H9 (cell line): ENCODE data around the gene FEZ2. TPM values are rescaled to one million over a fixed set of nuclear protein-coding genes. Genes with fewer than 3 reads are reported as not detected.

ENCODE experiments used
- DNase-seq: peaks from one replicate; pipeline ENCODE4 v3.0.0-alpha.2; 2017
- H2AFZ ChIP-seq: one replicate; pipeline ENCODE4 v1.6.1; 2013; ENCODE audit warnings: mild to moderate bottlenecking, low read length, control low read depth, moderate library complexity
- H2AK5ac ChIP-seq: 2 replicates; pipeline ENCODE4 v1.6.1; 2013; ENCODE audit warnings: low read length, control low read depth, mixed read lengths; ENCODE audit not compliant: insufficient read length
- H2BK120ac ChIP-seq: one replicate; pipeline ENCODE4 v1.6.1; 2013; ENCODE audit warnings: low read depth, mild to moderate bottlenecking, low read length, control low read depth, inconsistent platforms; ENCODE audit not compliant: poor library complexity, severe bottlenecking
- H2BK12ac ChIP-seq: 2 replicates; pipeline ENCODE4 v1.6.1; 2013; ENCODE audit warnings: low read length, control low read depth, mixed read lengths, low read depth; ENCODE audit not compliant: insufficient read length
- H2BK15ac ChIP-seq: 2 replicates; pipeline ENCODE4 v1.6.1; 2013; ENCODE audit warnings: low read depth, low read length, control low read depth
- H2BK20ac ChIP-seq: one replicate; pipeline ENCODE4 v1.6.1; 2013; ENCODE audit warnings: low read depth, mild to moderate bottlenecking, low read length, control low read depth, inconsistent platforms; ENCODE audit not compliant: poor library complexity, severe bottlenecking
- H2BK5ac ChIP-seq: 2 replicates; pipeline ENCODE4 v1.6.1; 2013; ENCODE audit warnings: low read length, control low read depth, mixed read lengths; ENCODE audit not compliant: insufficient read length
- H3K14ac ChIP-seq: 2 replicates; pipeline ENCODE4 v1.6.1; 2013; ENCODE audit warnings: low read length, control low read depth; ENCODE audit not compliant: insufficient read depth
- H3K18ac ChIP-seq: 2 replicates; pipeline ENCODE4 v1.6.1; 2013; ENCODE audit warnings: low read depth, mild to moderate bottlenecking, mixed read lengths, low read length, control low read depth; ENCODE audit not compliant: insufficient read length
- H3K23ac ChIP-seq: 2 replicates; pipeline ENCODE4 v1.6.1; 2013; ENCODE audit warnings: low read length, control low read depth, mixed read lengths, low read depth; ENCODE audit not compliant: insufficient read length
- H3K23me2 ChIP-seq: 2 replicates; pipeline ENCODE4 v1.6.1; 2013; ENCODE audit warnings: low read depth, mild to moderate bottlenecking, mixed read lengths, low read length, control low read depth; ENCODE audit not compliant: insufficient read length, poor library complexity, severe bottlenecking
- H3K27ac ChIP-seq: 2 replicates; pipeline ENCODE4 v1.5.1; 2013; ENCODE audit warnings: low read length, control low read depth, mixed read lengths, low read depth; ENCODE audit not compliant: insufficient read length
- H3K27me3 ChIP-seq: 2 replicates; pipeline ENCODE4 v1.6.1; 2013; ENCODE audit warnings: low read length, control low read depth, inconsistent platforms; ENCODE audit not compliant: insufficient read depth
- H3K4ac ChIP-seq: 2 replicates; pipeline ENCODE4 v1.6.1; 2013; ENCODE audit warnings: low read depth, mild to moderate bottlenecking, control low read depth, inconsistent platforms, low read length, moderate library complexity
- H3K4me1 ChIP-seq: 2 replicates; pipeline ENCODE4 v1.6.1; 2013; ENCODE audit warnings: low read length, control low read depth, inconsistent platforms; ENCODE audit not compliant: insufficient read depth
- H3K4me2 ChIP-seq: 2 replicates; pipeline ENCODE4 v1.6.1; 2013; ENCODE audit warnings: low read length, control low read depth, mixed read lengths; ENCODE audit not compliant: insufficient read length, insufficient read depth
- H3K56ac ChIP-seq: 2 replicates; pipeline ENCODE4 v1.6.1; 2013; ENCODE audit warnings: low read depth, mild to moderate bottlenecking, mixed read lengths, low read length, control low read depth; ENCODE audit not compliant: insufficient read length
- H3K79me1 ChIP-seq: 2 replicates; pipeline ENCODE4 v1.6.1; 2013; ENCODE audit warnings: low read depth, mild to moderate bottlenecking, moderate library complexity, low read length, control low read depth, inconsistent platforms; ENCODE audit not compliant: insufficient read depth, poor library complexity, severe bottlenecking
- H3K79me2 ChIP-seq: 2 replicates; pipeline ENCODE4 v1.6.1; 2013; ENCODE audit warnings: low read length, control low read depth, inconsistent platforms; ENCODE audit not compliant: insufficient read depth
- H3K9ac ChIP-seq: 2 replicates; pipeline ENCODE4 v1.6.1; 2013; ENCODE audit warnings: low read length, control low read depth, mixed read lengths; ENCODE audit not compliant: insufficient read length; ENCODE audit errors: extremely low read depth
- H3K9me3 ChIP-seq: one replicate; pipeline ENCODE4 v1.6.1; 2013; ENCODE audit warnings: low read depth, low read length, inconsistent platforms; ENCODE audit not compliant: control insufficient read depth
- H3T11ph ChIP-seq: one replicate; pipeline ENCODE4 v1.6.1; 2013; ENCODE audit warnings: mild to moderate bottlenecking, low read length, control low read depth, inconsistent platforms
- H4K20me1 ChIP-seq: one replicate; pipeline ENCODE4 v1.6.1; 2013; ENCODE audit not compliant: control insufficient read depth, insufficient read length, insufficient read depth
- H4K5ac ChIP-seq: 2 replicates; pipeline ENCODE4 v1.6.1; 2013; ENCODE audit warnings: low read depth, mild to moderate bottlenecking, mixed read lengths, low read length, control low read depth; ENCODE audit not compliant: insufficient read length
- H4K8ac ChIP-seq: replicated peaks from 2 replicates; pipeline ENCODE4 v1.6.1; 2013; ENCODE audit warnings: low read length, control low read depth, mixed read lengths, low read depth; ENCODE audit not compliant: insufficient read length
- H4K91ac ChIP-seq: 2 replicates; pipeline ENCODE4 v1.6.1; 2013; ENCODE audit warnings: low read depth, mild to moderate bottlenecking, moderate library complexity, mixed read lengths, low read length, control low read depth; ENCODE audit not compliant: insufficient read length
- H3K27ac Mint-ChIP-seq, 3 experiments: 2 replicates in 2 of 3; 3 replicates in 1 of 3; pipeline ENCODE4 v1.8.0; 2020 to 2021; ENCODE audit warnings: mixed read lengths in 3 of 3, mild to moderate bottlenecking in 1 of 3, moderate library complexity in 1 of 3
- H3K27me3 Mint-ChIP-seq: 2 replicates; pipeline ENCODE4 v1.8.0; 2021; ENCODE audit warnings: low read depth, mild to moderate bottlenecking, moderate library complexity, mixed read lengths
- H3K36me3 Mint-ChIP-seq, 3 experiments: 2 replicates in 2 of 3; 3 replicates in 1 of 3; pipeline ENCODE4 v1.8.0; 2020 to 2021; ENCODE audit warnings: low read depth in 3 of 3, mixed read lengths in 3 of 3; ENCODE audit not compliant: insufficient read depth in 1 of 3
- H3K4me1 Mint-ChIP-seq, 2 experiments: 2 replicates each; pipeline ENCODE4 v1.8.0; 2020; ENCODE audit warnings: mixed read lengths in 2 of 2
- H3K4me3 Mint-ChIP-seq, 2 experiments: 2 replicates in 1 of 2; 3 replicates in 1 of 2; pipeline ENCODE4 v1.8.0; 2020 to 2021; ENCODE audit warnings: mild to moderate bottlenecking in 2 of 2, mixed read lengths in 2 of 2, moderate library complexity in 1 of 2
- H3K9me3 Mint-ChIP-seq, 2 experiments: 2 replicates in 1 of 2; 3 replicates in 1 of 2; pipeline ENCODE4 v1.8.0; 2020; ENCODE audit warnings: mild to moderate bottlenecking in 2 of 2, mixed read lengths in 2 of 2, moderate library complexity in 1 of 2
- total RNA-seq: library from RNA; stranded (reverse); gene quantifications from 2 replicates; pipeline ENCODE4 v1.2.1, GENCODE V29; 2021
- TF ChIP-seq, protein P1 (sequence below): fragments of 200-600 bp; sonication (generic); conservative IDR thresholded peaks from 3 replicates; pipeline ENCODE4 v1.8.0; 2021; ENCODE audit warnings: antibody characterized with exemption, mild to moderate bottlenecking

FEZ2 gene
- total RNA-seq, 1 experiment from 2014 or later = 27.7 TPM

DNA sequence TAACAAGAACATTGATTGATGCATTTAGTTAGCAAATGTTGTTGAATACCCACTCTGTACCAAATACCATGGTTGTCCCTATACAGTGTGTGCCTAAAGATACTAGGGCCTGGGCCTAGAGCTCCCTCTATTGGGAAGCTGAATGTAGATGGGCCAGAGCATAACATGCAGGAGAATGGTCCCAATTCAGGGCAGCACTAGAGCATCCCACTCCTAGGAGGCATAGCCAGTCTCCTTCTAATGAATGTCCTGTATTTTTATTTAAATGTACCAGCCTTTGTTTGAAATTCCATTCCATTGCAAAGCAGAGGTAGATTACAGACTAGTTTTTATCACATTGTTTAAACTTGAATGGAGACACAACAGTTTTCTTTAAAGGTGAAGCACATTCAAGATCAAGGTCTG lies 90.6 kb downstream of the FEZ2 start:
- Histone ChIP-seq H2BK5ac (no peak overlapping the region), H4K8ac (no peak overlapping the region), H2BK120ac (no peak overlapping the region), H3K4me2 (no peak overlapping the region), H3K4me1 (peaks cover 3% of the 10 kb centered on the region; the same call in 1 of the 2 replicates), H3K79me2 (no peaks in the 10 kb centered on the region), H2AK5ac (no peak overlapping the region), H3K56ac (no peak overlapping the region), H3K23me2 (no peaks in the 10 kb centered on the region), H3K23ac (no peak overlapping the region), H2AFZ (no peak overlapping the region), H3K9me3 (no peaks in the 10 kb centered on the region), H4K20me1 (no peaks in the 10 kb centered on the region), H3K27ac (no peak overlapping the region), H3K9ac (no peak overlapping the region), H2BK12ac (no peak overlapping the region), H3K14ac (no peak overlapping the region), H3K27me3 (no peaks in the 10 kb centered on the region), H4K91ac (no peak overlapping the region), H3K4ac (no peak overlapping the region), H3K79me1 (no peaks in the 10 kb centered on the region), H2BK15ac (no peak overlapping the region), H3T11ph (no peak overlapping the region), H4K5ac (no peak overlapping the region), H3K18ac (no peak overlapping the region), H2BK20ac (no peak overlapping the region)
- Mint-ChIP-seq H3K36me3 (peaks cover 9 to 35% (median 21%) of the 10 kb centered on the region in 3 experiments; a peak in 6 of 7 replicates), H3K27ac (no peak overlapping the region), H3K27me3 (no peaks in the 10 kb centered on the region), H3K4me1 (peaks cover 17 to 18% of the 10 kb centered on the region in 2 experiments), H3K4me3 (no peak overlapping the region), H3K9me3 (no peaks in the 10 kb centered on the region)
- TF ChIP-seq, protein P1, sequence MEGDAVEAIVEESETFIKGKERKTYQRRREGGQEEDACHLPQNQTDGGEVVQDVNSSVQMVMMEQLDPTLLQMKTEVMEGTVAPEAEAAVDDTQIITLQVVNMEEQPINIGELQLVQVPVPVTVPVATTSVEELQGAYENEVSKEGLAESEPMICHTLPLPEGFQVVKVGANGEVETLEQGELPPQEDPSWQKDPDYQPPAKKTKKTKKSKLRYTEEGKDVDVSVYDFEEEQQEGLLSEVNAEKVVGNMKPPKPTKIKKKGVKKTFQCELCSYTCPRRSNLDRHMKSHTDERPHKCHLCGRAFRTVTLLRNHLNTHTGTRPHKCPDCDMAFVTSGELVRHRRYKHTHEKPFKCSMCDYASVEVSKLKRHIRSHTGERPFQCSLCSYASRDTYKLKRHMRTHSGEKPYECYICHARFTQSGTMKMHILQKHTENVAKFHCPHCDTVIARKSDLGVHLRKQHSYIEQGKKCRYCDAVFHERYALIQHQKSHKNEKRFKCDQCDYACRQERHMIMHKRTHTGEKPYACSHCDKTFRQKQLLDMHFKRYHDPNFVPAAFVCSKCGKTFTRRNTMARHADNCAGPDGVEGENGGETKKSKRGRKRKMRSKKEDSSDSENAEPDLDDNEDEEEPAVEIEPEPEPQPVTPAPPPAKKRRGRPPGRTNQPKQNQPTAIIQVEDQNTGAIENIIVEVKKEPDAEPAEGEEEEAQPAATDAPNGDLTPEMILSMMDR = peak; percentile 94
- DNase-seq = peak; percentile 75

Other genes starting within 250 kb of the FEZ2 start
- gene CRIM1, start 242.4 kb downstream of the FEZ2 start, total RNA-seq = 27.0 and 27.6 TPM in 2 replicates
- gene VIT, start 98.5 kb upstream of the FEZ2 start, total RNA-seq = 0.15 TPM in 1 of 2 replicates, not detected in the other